HepG2 (cell line): ENCODE measurements around the gene PKP3. TPM values are rescaled to one million over a fixed set of nuclear protein-coding genes. Genes with fewer than 3 reads are reported as not detected.

Source experiments
- ATAC-seq: fragments of 200-7000 bp; cut with Tn5 transposase; 3 replicates; pipeline ENCODE4 v1.9.1; 2020; ENCODE audit warnings: mild to moderate bottlenecking, moderate library complexity
- BruUV-seq: library from RNA; stranded (reverse); fragments of 400-500 nt; replicated peaks from 2 replicates; lab custom pipeline; 2021; lab: Mats Ljungman, UMichigan
- CTCF ChIA-PET: fragments of 300-600 bp; formaldehyde crosslinking; extraction: SDS; loops from one replicate; lab custom pipeline; 2021; ENCODE audit warnings: low total read pairs, inconsistent platforms, low intra/inter-chr PET ratio; lab: Yijun Ruan, JAX
- POLR2A ChIA-PET: fragments of 350-600 bp; sonication (Branson Sonifier 250); formaldehyde crosslinking; loops from one replicate; lab custom pipeline; 2020; ENCODE audit warnings: antibody characterized with exemption, inconsistent platforms; lab: Yijun Ruan, JAX
- DNase-seq: peaks from one replicate; pipeline ENCODE4 v3.0.0-alpha.2; 2015; ENCODE audit warnings: low spot score
- FAIRE-seq: peaks from 3 replicates; lab custom pipeline; 2011; peaks lifted over from hg19 to GRCh38; lab: Jason Lieb, UNC
- H2AFZ ChIP-seq: one replicate; pipeline ENCODE4 v1.6.1; 2011; ENCODE audit warnings: low read length, inconsistent platforms
- H3K27ac ChIP-seq: fragments of 300-600 bp; 3 replicates; pipeline ENCODE4 v1.8.0; 2011; ENCODE audit warnings: mixed run types, mild to moderate bottlenecking, mixed read lengths, low read length, inconsistent platforms; ENCODE audit not compliant: insufficient read depth; ENCODE audit errors: extremely low read length
- H3K27me3 ChIP-seq, 2 experiments: fragments of 200-600 bp in 1 of 2; 2 replicates in 1 of 2; 3 replicates in 1 of 2; pipeline versions ENCODE4 v1.6.0 to v1.8.0; 2011; ENCODE audit warnings: low read length in 2 of 2, mild to moderate bottlenecking in 2 of 2, moderate library complexity in 2 of 2, inconsistent platforms in 1 of 2; ENCODE audit not compliant: insufficient read depth in 2 of 2, control insufficient read depth in 1 of 2
- H3K36me3 ChIP-seq, 2 experiments: fragments of 200-600 bp in 1 of 2; replicated peaks in 1 of 2; 2 replicates in 1 of 2; 3 replicates in 1 of 2; pipeline versions ENCODE4 v1.5.1 to v1.8.0; 2011; ENCODE audit warnings: low read length in 2 of 2, inconsistent platforms in 1 of 2; ENCODE audit not compliant: insufficient read depth in 2 of 2, control insufficient read depth in 1 of 2
- H3K4me1 ChIP-seq: 2 replicates; pipeline ENCODE4 v1.5.1; 2012; ENCODE audit warnings: low read length, inconsistent platforms; ENCODE audit not compliant: insufficient read depth
- H3K4me2 ChIP-seq: 2 replicates; pipeline ENCODE4 v1.6.0; 2011; ENCODE audit warnings: low read depth, low read length, inconsistent platforms
- H3K4me3 ChIP-seq, 3 experiments: fragments of 200-600 bp in 1 of 3; sonication (generic), shearing (Covaris generic) in 1 of 3; replicated peaks in 1 of 3; 2 replicates each; pipeline ENCODE4 v1.5.1; 2011 to 2016; ENCODE audit warnings: low read length in 3 of 3, inconsistent platforms in 2 of 3, low read depth in 2 of 3, mild to moderate bottlenecking in 2 of 3, control low read depth in 1 of 3, mixed read lengths in 1 of 3; ENCODE audit not compliant: insufficient read depth in 1 of 3
- H3K79me2 ChIP-seq: one replicate; pipeline ENCODE4 v1.6.1; 2011; ENCODE audit warnings: low read length, inconsistent platforms; ENCODE audit not compliant: insufficient read depth
- H3K9ac ChIP-seq: 2 replicates; pipeline ENCODE4 v1.6.0; 2011; ENCODE audit warnings: mild to moderate bottlenecking, low read depth, low read length, inconsistent platforms; ENCODE audit not compliant: insufficient read depth
- H3K9me3 ChIP-seq: 2 replicates; pipeline ENCODE4 v1.5.1; 2012; ENCODE audit warnings: mild to moderate bottlenecking, low read length
- H4K20me1 ChIP-seq: 2 replicates; pipeline ENCODE4 v1.6.0; 2011; ENCODE audit warnings: inconsistent platforms, mild to moderate bottlenecking, low read length, moderate library complexity; ENCODE audit not compliant: insufficient read depth
- AGO2 ChIP-seq: fragments of 200-400 bp; formaldehyde crosslinking; optimal IDR thresholded peaks from 2 replicates; pipeline ENCODE3; 2017; ENCODE audit warnings: mild to moderate bottlenecking, low read depth, low read length, moderate library complexity
- HNRNPK ChIP-seq: fragments of 200-400 bp; formaldehyde crosslinking; IDR thresholded peaks from 2 replicates; pipeline ENCODE4 v1.6.1; 2018; ENCODE audit warnings: low read length, low read depth, moderate library complexity, mild to moderate bottlenecking; ENCODE audit not compliant: poor library complexity, severe bottlenecking
- HNRNPL ChIP-seq: fragments of 200-400 bp; formaldehyde crosslinking; IDR thresholded peaks from 2 replicates; pipeline ENCODE4 v1.6.1; 2017; ENCODE audit warnings: mild to moderate bottlenecking, low read depth, low read length
- SALL1 ChIP-seq: sonication (generic); formaldehyde crosslinking; IDR thresholded peaks from 2 replicates; pipeline ENCODE4 v1.8.0; 2022; ENCODE audit warnings: mild to moderate bottlenecking, missing genetic modification reagents
- ZFY ChIP-seq: sonication (generic); formaldehyde crosslinking; IDR thresholded peaks from 2 replicates; pipeline ENCODE4 v1.4.0; 2020; ENCODE audit warnings: missing genetic modification reagents
- WGBS: methylation state at CpG from one replicate; pipeline ENCODE4 v1.1.6; 2017; ENCODE audit warnings: low lambda C conversion rate; 5-methylcytosine and 5-hydroxymethylcytosine counted together
- in situ Hi-C: cut with HindIII; loops from 2 replicates; pipeline ENCODE4 v1.10.0; 2017; ENCODE audit warnings: low pct_unique_long_range_greater_than_20kb; ENCODE audit not compliant: extremely low pct_ligation_motif_present
- intact Hi-C: fragments of 100-400 bp; cut with micrococcal nuclease; formaldehyde crosslinking; loops from one replicate; pipeline ENCODE4 v1.10.0; 2022; ENCODE audit not compliant: unreplicated experiment
- polyA plus RNA-seq, 8 experiments: library from polyadenylated mRNA; depleted of rRNA in 3 of 8; stranded (reverse) in 7 of 8; unstranded in 1 of 8; fragments of >200 nt; fragmentation: Illumina TruSeq in 4 of 8; extraction: Trizol in 4 of 8; gene quantifications; 2 replicates each; pipeline versions ENCODE4 v1.2.1 to v1.2.3, GENCODE V29; 2011 to 2016; ENCODE audit warnings: low read depth in 4 of 8, missing spikeins in 1 of 8, mixed read lengths in 1 of 8; ENCODE audit not compliant: insufficient read depth in 1 of 8
- total RNA-seq, 5 experiments: library from RNA; depleted of rRNA; stranded (reverse); fragments of >200 nt; fragmentation: Illumina TruSeq; extraction: Trizol; gene quantifications; 2 replicates each; pipeline ENCODE4 v1.2.3, GENCODE V29; 2016; ENCODE audit warnings: low read depth in 1 of 5
- TF ChIP-seq, protein P1 (sequence below): sonication (generic); formaldehyde crosslinking; IDR thresholded peaks from 2 replicates; pipeline ENCODE4; 2020; ENCODE audit warnings: missing genetic modification reagents, mild to moderate bottlenecking, borderline replicate concordance
- TF ChIP-seq, protein P2 (sequence below): fragments of 450-650 bp; IDR thresholded peaks from 2 replicates; pipeline ENCODE4 v1.6.1; 2016
- TF ChIP-seq, protein P3 (sequence below): sonication (generic); formaldehyde crosslinking; IDR thresholded peaks from 2 replicates; pipeline ENCODE4 v1.4.0; 2020; ENCODE audit warnings: missing genetic modification reagents
- TF ChIP-seq, protein P4 (sequence below): sonication (generic); formaldehyde crosslinking; IDR thresholded peaks from 2 replicates; pipeline ENCODE4 v1.5.0; 2020; ENCODE audit warnings: missing genetic modification reagents

PKP3 gene
- total and polyA plus RNA-seq, 2 of the 13 experiments (the other 11 are each of a cell fraction or from before 2014, with no cell fraction given) = 18.0 to 28.7 TPM

DNA sequence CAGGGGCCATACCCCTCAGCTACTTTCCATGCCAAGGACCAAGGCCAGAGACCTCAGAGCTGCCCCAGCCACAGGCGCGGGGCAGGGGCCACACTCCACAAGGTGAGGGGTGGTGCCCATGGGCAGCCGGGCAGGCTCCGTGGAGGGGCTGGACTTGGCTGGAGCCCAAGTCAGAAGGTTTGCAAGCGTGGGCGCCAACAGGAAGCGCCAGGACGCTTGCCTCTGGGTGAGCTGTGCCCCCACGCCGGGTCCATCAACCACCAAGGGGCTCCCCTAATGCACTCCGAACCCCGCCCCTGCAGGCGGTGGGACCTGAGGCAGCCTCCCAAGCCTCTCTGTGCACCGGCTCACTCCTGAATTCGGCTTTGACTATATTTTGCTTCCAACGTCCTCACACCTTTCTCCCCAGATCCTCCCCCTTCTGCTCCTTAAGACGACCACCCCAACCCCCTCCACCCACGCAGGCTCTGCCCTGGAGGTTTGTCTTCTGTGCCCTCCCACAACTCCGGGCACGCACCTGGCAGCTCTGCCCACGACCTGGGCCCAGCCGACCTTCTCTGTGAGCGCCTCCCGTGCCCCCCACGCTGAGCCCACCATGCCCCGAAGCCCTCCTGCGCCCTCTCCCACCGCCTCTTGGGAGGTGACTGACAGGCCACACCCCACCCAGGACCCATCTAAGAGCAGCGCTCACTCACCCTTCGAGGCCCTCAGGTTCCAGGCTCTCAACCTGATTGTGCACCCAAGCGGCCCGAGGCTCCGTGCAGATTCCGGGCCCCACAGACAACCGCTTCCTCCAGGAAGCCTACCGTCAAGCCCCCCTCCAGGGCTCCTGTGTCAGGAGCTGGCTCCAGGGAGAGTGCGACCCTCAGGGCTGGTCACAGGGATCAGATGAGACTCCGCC lies 2.6 kb upstream of the PKP3 start (continued):
- TF ChIP-seq, protein P1, sequence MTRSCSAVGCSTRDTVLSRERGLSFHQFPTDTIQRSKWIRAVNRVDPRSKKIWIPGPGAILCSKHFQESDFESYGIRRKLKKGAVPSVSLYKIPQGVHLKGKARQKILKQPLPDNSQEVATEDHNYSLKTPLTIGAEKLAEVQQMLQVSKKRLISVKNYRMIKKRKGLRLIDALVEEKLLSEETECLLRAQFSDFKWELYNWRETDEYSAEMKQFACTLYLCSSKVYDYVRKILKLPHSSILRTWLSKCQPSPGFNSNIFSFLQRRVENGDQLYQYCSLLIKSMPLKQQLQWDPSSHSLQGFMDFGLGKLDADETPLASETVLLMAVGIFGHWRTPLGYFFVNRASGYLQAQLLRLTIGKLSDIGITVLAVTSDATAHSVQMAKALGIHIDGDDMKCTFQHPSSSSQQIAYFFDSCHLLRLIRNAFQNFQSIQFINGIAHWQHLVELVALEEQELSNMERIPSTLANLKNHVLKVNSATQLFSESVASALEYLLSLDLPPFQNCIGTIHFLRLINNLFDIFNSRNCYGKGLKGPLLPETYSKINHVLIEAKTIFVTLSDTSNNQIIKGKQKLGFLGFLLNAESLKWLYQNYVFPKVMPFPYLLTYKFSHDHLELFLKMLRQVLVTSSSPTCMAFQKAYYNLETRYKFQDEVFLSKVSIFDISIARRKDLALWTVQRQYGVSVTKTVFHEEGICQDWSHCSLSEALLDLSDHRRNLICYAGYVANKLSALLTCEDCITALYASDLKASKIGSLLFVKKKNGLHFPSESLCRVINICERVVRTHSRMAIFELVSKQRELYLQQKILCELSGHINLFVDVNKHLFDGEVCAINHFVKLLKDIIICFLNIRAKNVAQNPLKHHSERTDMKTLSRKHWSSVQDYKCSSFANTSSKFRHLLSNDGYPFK (CRISPR knock-in tag) = no peak

DNA sequence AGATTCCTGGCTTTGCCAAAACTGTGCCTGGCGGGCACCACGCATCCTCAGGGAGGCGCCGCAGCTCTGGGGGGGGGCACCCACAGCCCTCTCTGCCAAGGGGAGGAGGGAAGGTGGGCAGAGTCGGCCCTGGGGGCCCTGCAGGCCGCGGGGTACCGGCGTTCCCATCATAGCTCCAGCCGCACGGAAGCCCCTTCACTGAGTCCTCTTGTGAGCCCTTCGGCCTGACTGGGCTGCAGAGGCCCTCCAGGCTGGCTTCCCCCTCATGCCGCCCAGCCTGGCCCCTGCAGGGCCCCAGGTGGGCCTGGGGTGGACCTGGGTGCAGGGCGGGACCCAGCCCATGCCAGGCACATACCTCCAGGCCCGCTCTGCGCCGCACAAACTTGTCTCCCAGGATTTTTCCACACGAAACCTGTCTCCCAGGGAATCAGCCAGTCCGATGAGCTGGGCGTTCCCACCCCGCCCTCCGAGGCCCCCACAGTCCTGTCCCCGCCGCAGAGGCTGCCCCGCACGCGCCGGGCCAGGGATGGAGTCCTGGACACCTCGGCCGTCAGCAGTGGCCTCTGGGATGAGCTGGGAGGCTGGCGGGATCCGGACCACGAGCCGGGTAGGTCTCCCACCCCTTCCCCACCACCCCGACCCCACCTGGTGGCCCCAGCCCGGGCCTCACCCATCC lies 1.8 kb upstream of the PKP3 start:
- intact Hi-C loops = loop anchor here (2.0 kb wide), 1 partner anchor 17 kb away; no protein-coding TSS in a partner anchor
- H3K27me3 ChIP-seq = peaks cover 2 to 14% of the 10 kb centered on the region in 2 experiments; a peak in 4 of 5 replicates
- TF ChIP-seq, protein P2, sequence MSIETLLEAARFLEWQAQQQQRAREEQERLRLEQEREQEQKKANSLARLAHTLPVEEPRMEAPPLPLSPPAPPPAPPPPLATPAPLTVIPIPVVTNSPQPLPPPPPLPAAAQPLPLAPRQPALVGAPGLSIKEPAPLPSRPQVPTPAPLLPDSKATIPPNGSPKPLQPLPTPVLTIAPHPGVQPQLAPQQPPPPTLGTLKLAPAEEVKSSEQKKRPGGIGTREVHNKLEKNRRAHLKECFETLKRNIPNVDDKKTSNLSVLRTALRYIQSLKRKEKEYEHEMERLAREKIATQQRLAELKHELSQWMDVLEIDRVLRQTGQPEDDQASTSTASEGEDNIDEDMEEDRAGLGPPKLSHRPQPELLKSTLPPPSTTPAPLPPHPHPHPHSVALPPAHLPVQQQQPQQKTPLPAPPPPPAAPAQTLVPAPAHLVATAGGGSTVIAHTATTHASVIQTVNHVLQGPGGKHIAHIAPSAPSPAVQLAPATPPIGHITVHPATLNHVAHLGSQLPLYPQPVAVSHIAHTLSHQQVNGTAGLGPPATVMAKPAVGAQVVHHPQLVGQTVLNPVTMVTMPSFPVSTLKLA = no peak
- TF ChIP-seq HNRNPK = peak; percentile 48
- 0 out of 2 replicates have a peak, but pooled peaks have one; percentile 20 for TF ChIP-seq HNRNPL
- peak; percentile 35 for TF ChIP-seq AGO2
- TF ChIP-seq, protein P3, sequence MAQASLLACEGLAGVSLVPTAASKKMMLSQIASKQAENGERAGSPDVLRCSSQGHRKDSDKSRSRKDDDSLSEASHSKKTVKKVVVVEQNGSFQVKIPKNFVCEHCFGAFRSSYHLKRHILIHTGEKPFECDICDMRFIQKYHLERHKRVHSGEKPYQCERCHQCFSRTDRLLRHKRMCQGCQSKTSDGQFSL (CRISPR knock-in tag) = peak; percentile 62
- TF ChIP-seq, protein P4, sequence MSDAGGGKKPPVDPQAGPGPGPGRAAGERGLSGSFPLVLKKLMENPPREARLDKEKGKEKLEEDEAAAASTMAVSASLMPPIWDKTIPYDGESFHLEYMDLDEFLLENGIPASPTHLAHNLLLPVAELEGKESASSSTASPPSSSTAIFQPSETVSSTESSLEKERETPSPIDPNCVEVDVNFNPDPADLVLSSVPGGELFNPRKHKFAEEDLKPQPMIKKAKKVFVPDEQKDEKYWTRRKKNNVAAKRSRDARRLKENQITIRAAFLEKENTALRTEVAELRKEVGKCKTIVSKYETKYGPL = no peak
- 0 out of 2 replicates have a peak, but pooled peaks have one; percentile 25 for TF ChIP-seq ZFY
- 0 out of 2 replicates have a peak, but pooled peaks have one; percentile 3 for TF ChIP-seq SALL1
- TF ChIP-seq, all 625 proteins: peak for 6
- Histone ChIP-seq H3K9me3 (no peaks in the 10 kb centered on the region), H3K27ac (no peak overlapping the region), H3K9ac (no peak overlapping the region), H2AFZ (no peak overlapping the region), H3K4me1 (peaks cover 70% of the 10 kb centered on the region), H3K4me3 (peak overlapping the region in 1 of 3 experiments; percentile 75; a peak in 1 of 6 replicates), H3K79me2 (peaks cover 8% of the 10 kb centered on the region), H3K36me3 (no peaks in the 10 kb centered on the region), H3K4me2 (peak overlapping the region; percentile 90), H4K20me1 (no peaks in the 10 kb centered on the region)
- 43% methylated on average over 6 of the region's 36 CpGs for WGBS
- POLR2A ChIA-PET = interaction anchor here (0.9 to 2.6 kb wide), 3 partner anchors 17 to 57 kb away, joined by 3 to 15 read pairs (median 3); no protein-coding TSS in a partner anchor
- DNase-seq = no peak
- CTCF ChIA-PET = no interaction called here
- in situ Hi-C loops = no loop called here
- FAIRE-seq = no peak
- no peak for ATAC-seq
- no TSS peak for BruUV-seq
